K562 (cell line): ENCODE data around the gene IGF2R.

Experiments
- CBFB ChIP-seq: sonication (generic); formaldehyde crosslinking; IDR thresholded peaks from 2 replicates; pipeline ENCODE4 v1.4.0; 2020; ENCODE audit warnings: mild to moderate bottlenecking, missing genetic modification reagents
- POLR2A ChIP-seq: fragments of 450-650 bp; conservative IDR thresholded peaks from 2 replicates; pipeline ENCODE4 v1.6.1; 2016
- SMAD3 ChIP-seq: fragments of 450-650 bp; formaldehyde crosslinking; conservative IDR thresholded peaks from 2 replicates; pipeline ENCODE4 v1.4.0; 2020; ENCODE audit warnings: mild to moderate bottlenecking
- TF ChIP-seq, protein P1 (sequence below), 3 experiments: IDR thresholded peaks in 2 of 3; conservative IDR thresholded peaks in 1 of 3; 2 replicates each; pipeline ENCODE4 v1.5.1; 2011 to 2012; ENCODE audit warnings: low read length in 3 of 3, mild to moderate bottlenecking in 3 of 3, control low read depth in 2 of 3, improper control_type of control experiment in 1 of 3, inconsistent platforms in 1 of 3, low read depth in 1 of 3, mixed read lengths in 1 of 3, moderate library complexity in 1 of 3; ENCODE audit not compliant: insufficient read depth in 2 of 3
- TF ChIP-seq, protein P2 (sequence below), 2 experiments: fragments of 450-650 bp; formaldehyde crosslinking in 1 of 2; IDR thresholded peaks; 2 replicates each; pipeline versions ENCODE4 v1.4.0 to v1.6.1; 2014 to 2020; ENCODE audit warnings: mild to moderate bottlenecking in 2 of 2, borderline replicate concordance in 1 of 2, low read depth in 1 of 2

DNA sequence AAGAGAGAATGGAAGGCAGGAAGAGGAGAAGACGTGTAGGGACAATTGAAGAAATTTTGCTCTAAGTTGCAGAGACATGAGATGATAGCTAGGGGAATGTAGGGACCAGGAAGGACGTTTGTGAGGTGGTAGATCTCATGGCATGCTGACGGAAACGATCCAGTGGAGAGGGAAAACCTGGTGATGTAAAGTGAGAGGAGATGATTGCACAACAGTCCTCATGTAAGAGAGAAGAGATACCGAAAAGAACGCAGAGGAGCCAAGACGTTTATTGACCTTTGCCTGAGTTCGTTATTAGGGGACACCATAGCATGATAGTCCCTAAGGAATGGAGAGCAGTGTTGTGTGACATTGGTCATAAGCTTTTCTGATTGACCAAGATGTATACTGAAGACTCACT is 55.3 kb downstream of the IGF2R start:
- TF ChIP-seq, protein P1, sequence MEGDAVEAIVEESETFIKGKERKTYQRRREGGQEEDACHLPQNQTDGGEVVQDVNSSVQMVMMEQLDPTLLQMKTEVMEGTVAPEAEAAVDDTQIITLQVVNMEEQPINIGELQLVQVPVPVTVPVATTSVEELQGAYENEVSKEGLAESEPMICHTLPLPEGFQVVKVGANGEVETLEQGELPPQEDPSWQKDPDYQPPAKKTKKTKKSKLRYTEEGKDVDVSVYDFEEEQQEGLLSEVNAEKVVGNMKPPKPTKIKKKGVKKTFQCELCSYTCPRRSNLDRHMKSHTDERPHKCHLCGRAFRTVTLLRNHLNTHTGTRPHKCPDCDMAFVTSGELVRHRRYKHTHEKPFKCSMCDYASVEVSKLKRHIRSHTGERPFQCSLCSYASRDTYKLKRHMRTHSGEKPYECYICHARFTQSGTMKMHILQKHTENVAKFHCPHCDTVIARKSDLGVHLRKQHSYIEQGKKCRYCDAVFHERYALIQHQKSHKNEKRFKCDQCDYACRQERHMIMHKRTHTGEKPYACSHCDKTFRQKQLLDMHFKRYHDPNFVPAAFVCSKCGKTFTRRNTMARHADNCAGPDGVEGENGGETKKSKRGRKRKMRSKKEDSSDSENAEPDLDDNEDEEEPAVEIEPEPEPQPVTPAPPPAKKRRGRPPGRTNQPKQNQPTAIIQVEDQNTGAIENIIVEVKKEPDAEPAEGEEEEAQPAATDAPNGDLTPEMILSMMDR (IDR thresholded peaks at IDR 0.05 in 2 of 3, conservative IDR thresholded peaks at IDR 0.05 in 1 of 3; ENCODE audit: insufficient read depth in 2 of 3, low read depth in 1 of 3, low read length in 3 of 3) = no peak
- TF ChIP-seq, protein P2, sequence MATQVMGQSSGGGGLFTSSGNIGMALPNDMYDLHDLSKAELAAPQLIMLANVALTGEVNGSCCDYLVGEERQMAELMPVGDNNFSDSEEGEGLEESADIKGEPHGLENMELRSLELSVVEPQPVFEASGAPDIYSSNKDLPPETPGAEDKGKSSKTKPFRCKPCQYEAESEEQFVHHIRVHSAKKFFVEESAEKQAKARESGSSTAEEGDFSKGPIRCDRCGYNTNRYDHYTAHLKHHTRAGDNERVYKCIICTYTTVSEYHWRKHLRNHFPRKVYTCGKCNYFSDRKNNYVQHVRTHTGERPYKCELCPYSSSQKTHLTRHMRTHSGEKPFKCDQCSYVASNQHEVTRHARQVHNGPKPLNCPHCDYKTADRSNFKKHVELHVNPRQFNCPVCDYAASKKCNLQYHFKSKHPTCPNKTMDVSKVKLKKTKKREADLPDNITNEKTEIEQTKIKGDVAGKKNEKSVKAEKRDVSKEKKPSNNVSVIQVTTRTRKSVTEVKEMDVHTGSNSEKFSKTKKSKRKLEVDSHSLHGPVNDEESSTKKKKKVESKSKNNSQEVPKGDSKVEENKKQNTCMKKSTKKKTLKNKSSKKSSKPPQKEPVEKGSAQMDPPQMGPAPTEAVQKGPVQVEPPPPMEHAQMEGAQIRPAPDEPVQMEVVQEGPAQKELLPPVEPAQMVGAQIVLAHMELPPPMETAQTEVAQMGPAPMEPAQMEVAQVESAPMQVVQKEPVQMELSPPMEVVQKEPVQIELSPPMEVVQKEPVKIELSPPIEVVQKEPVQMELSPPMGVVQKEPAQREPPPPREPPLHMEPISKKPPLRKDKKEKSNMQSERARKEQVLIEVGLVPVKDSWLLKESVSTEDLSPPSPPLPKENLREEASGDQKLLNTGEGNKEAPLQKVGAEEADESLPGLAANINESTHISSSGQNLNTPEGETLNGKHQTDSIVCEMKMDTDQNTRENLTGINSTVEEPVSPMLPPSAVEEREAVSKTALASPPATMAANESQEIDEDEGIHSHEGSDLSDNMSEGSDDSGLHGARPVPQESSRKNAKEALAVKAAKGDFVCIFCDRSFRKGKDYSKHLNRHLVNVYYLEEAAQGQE (IDR thresholded peaks at IDR 0.05; ENCODE audit: borderline replicate concordance) = no peak
- TF ChIP-seq, protein P2 (CRISPR knock-in tag; IDR thresholded peaks at IDR 0.05; ENCODE audit: low read depth) = no peak
- no peak for TF ChIP-seq SMAD3 (CRISPR knock-in tag)
- TF ChIP-seq CBFB = no peak
- no peak for TF ChIP-seq POLR2A
